Endothelial cell of umbilical vein (primary cell): Measurements from ENCODE around the gene SYT7. TPM values are rescaled to one million over a fixed set of nuclear protein-coding genes. Genes with fewer than 3 reads are reported as not detected.

Experiments
- BruUV-seq: library from RNA; stranded (reverse); fragments of 400-500 nt; replicated peaks from 2 replicates; lab custom pipeline; 2021; lab: Mats Ljungman, UMichigan
- CTCF ChIA-PET: fragments of 300-600, 350-600 bp; sonication (Branson Sonifier 250); formaldehyde crosslinking; loops from one replicate; lab custom pipeline; 2021; ENCODE audit warnings: antibody characterized with exemption, inconsistent platforms; lab: Charles Lee
- POLR2A ChIA-PET: fragments of 300-600, 350-600 bp; sonication (Branson Sonifier 250); formaldehyde crosslinking; loops from one replicate; lab custom pipeline; 2021; ENCODE audit warnings: antibody characterized with exemption, inconsistent platforms; lab: Charles Lee
- DNase-seq: peaks from one replicate; pipeline ENCODE4 v3.0.0-alpha.2; 2011; ENCODE audit warnings: low read depth, low spot score
- FAIRE-seq: peaks from 2 replicates; lab custom pipeline; 2011; peaks lifted over from hg19 to GRCh38; lab: Jason Lieb, UNC
- H2AFZ ChIP-seq: 2 replicates; pipeline ENCODE4 v1.6.0; 2012; ENCODE audit warnings: low read depth, low read length, control low read depth, inconsistent platforms
- H3K27ac ChIP-seq: 2 replicates; pipeline ENCODE4 v1.5.1; 2011; ENCODE audit warnings: low read depth, mild to moderate bottlenecking, control low read depth, low read length, moderate library complexity; ENCODE audit not compliant: insufficient read depth
- H3K27me3 ChIP-seq, 2 experiments: 2 replicates each; pipeline versions ENCODE4 v1.6.0 to v1.6.1; 2011; ENCODE audit warnings: low read length in 2 of 2, mixed read lengths in 1 of 2; ENCODE audit not compliant: control insufficient read depth in 2 of 2, insufficient read depth in 2 of 2
- H3K36me3 ChIP-seq, 2 experiments: 2 replicates in 1 of 2; 3 replicates in 1 of 2; pipeline ENCODE4 v1.5.1; 2011; ENCODE audit warnings: low read length in 2 of 2, mild to moderate bottlenecking in 1 of 2, moderate library complexity in 1 of 2; ENCODE audit not compliant: control insufficient read depth in 2 of 2, insufficient read depth in 2 of 2; ENCODE audit errors: extremely low read depth in 1 of 2
- H3K4me1 ChIP-seq: 3 replicates; pipeline ENCODE4 v1.5.1; 2011; ENCODE audit warnings: mild to moderate bottlenecking, low read length; ENCODE audit not compliant: control insufficient read depth, insufficient read depth; ENCODE audit errors: extremely low read depth
- H3K4me2 ChIP-seq: 2 replicates; pipeline ENCODE4 v1.6.1; 2011; ENCODE audit warnings: low read length, control low read depth, mixed read lengths; ENCODE audit not compliant: insufficient read depth
- H3K4me3 ChIP-seq, 3 experiments: fragments of 200-600 bp in 1 of 3; sonication (generic), shearing (Covaris generic) in 1 of 3; replicated peaks in 1 of 3; 2 replicates each; pipeline ENCODE4 v1.5.1; 2011 to 2016; ENCODE audit warnings: control low read depth in 3 of 3, low read length in 3 of 3, mild to moderate bottlenecking in 2 of 3, inconsistent platforms in 1 of 3, low read depth in 1 of 3, moderate library complexity in 1 of 3; ENCODE audit not compliant: insufficient read depth in 1 of 3
- H3K79me2 ChIP-seq: 2 replicates; pipeline ENCODE4 v1.6.0; 2012; ENCODE audit warnings: low read length, inconsistent platforms; ENCODE audit not compliant: control insufficient read depth, insufficient read depth
- H3K9ac ChIP-seq: replicated peaks from 2 replicates; pipeline ENCODE3; 2011; ENCODE audit warnings: low read length, control low read depth; ENCODE audit not compliant: insufficient read depth; ENCODE audit errors: extremely low read depth
- H3K9me1 ChIP-seq: replicated peaks from 3 replicates; pipeline ENCODE4 v1.6.0; 2011; ENCODE audit warnings: mild to moderate bottlenecking, low read length; ENCODE audit not compliant: control insufficient read depth, insufficient read depth; ENCODE audit errors: extremely low read depth
- H3K9me3 ChIP-seq: replicated peaks from 2 replicates; pipeline ENCODE4 v1.5.1; 2012; ENCODE audit warnings: low read length, inconsistent platforms; ENCODE audit not compliant: control insufficient read depth, insufficient read depth
- H4K20me1 ChIP-seq: replicated peaks from 2 replicates; pipeline ENCODE3; 2011; ENCODE audit warnings: mild to moderate bottlenecking, low read length; ENCODE audit not compliant: control insufficient read depth, insufficient read depth; ENCODE audit errors: extremely low read depth
- EZH2 ChIP-seq: IDR thresholded peaks from 2 replicates; pipeline ENCODE4 v1.6.1; 2012; ENCODE audit warnings: borderline replicate concordance, low read depth, mild to moderate bottlenecking, moderate library complexity, low read length, inconsistent platforms; ENCODE audit not compliant: severe bottlenecking
- FOS ChIP-seq: IDR thresholded peaks from 2 replicates; pipeline ENCODE4 v1.6.1; 2011; ENCODE audit warnings: mild to moderate bottlenecking, low read length, moderate library complexity, borderline replicate concordance; ENCODE audit not compliant: insufficient read depth
- GATA2 ChIP-seq: IDR thresholded peaks from 2 replicates; pipeline ENCODE4 v1.7.0; 2011; ENCODE audit warnings: low read depth, mild to moderate bottlenecking, moderate library complexity, mixed read lengths, low read length; ENCODE audit not compliant: insufficient read length, insufficient read depth
- JUN ChIP-seq: IDR thresholded peaks from 2 replicates; pipeline ENCODE4 v1.6.1; 2011; ENCODE audit warnings: borderline replicate concordance, low read depth; ENCODE audit not compliant: insufficient read length, insufficient read depth
- MYC ChIP-seq: IDR thresholded peaks from one replicate; pipeline ENCODE4 v1.6.1; 2011; ENCODE audit warnings: mild to moderate bottlenecking, low read depth, low read length
- POLR2A ChIP-seq: IDR thresholded peaks from 2 replicates; pipeline ENCODE4 v1.6.1; 2012; ENCODE audit warnings: low read depth, mild to moderate bottlenecking, control low read depth, low read length
- dilution Hi-C: fragments of 300-500 bp; cut with MboI; formaldehyde crosslinking; loops from one replicate; pipeline ENCODE4 v1.15.0; 2019; ENCODE audit warnings: low sequenced_read_pairs; ENCODE audit not compliant: extremely low pct_ligation_motif_present
- intact Hi-C: fragments of 100-400 bp; cut with micrococcal nuclease; formaldehyde crosslinking; loops from one replicate; pipeline ENCODE4 v1.10.0; 2022
- polyA plus RNA-seq, 4 experiments: library from polyadenylated mRNA; depleted of rRNA in 3 of 4; stranded (reverse) in 3 of 4; unstranded in 1 of 4; fragments of >200 nt; gene quantifications; 2 replicates each; pipeline versions ENCODE4 v1.2.1 to v1.2.3, GENCODE V29; 2011 to 2012; ENCODE audit warnings: missing spikeins in 1 of 4
- total RNA-seq: library from RNA; stranded (reverse); gene quantifications from 2 replicates; pipeline ENCODE4 v1.2.3, GENCODE V29; 2021
- TF ChIP-seq, protein P1 (sequence below), 2 donors: IDR thresholded peaks; 1 replicate in 1 of 2; 2 replicates in 1 of 2; pipeline ENCODE4 v1.5.1; 2011; ENCODE audit warnings: low read length in 2 of 2, mild to moderate bottlenecking in 2 of 2, moderate library complexity in 2 of 2, control low read depth in 1 of 2, inconsistent platforms in 1 of 2, low read depth in 1 of 2; ENCODE audit not compliant: insufficient read depth in 1 of 2; ENCODE audit errors: extremely low read depth in 1 of 2
- TF ChIP-seq, protein P2 (sequence below): IDR thresholded peaks from 2 replicates; pipeline ENCODE4 v1.6.1; 2011; ENCODE audit not compliant: insufficient read depth, insufficient read length

Gene SYT7
- total and polyA plus RNA-seq, 2 donors (not counting 3 experiments of a cell fraction or from before 2014, with no cell fraction given) = 0.08 to 0.55 TPM

DNA sequence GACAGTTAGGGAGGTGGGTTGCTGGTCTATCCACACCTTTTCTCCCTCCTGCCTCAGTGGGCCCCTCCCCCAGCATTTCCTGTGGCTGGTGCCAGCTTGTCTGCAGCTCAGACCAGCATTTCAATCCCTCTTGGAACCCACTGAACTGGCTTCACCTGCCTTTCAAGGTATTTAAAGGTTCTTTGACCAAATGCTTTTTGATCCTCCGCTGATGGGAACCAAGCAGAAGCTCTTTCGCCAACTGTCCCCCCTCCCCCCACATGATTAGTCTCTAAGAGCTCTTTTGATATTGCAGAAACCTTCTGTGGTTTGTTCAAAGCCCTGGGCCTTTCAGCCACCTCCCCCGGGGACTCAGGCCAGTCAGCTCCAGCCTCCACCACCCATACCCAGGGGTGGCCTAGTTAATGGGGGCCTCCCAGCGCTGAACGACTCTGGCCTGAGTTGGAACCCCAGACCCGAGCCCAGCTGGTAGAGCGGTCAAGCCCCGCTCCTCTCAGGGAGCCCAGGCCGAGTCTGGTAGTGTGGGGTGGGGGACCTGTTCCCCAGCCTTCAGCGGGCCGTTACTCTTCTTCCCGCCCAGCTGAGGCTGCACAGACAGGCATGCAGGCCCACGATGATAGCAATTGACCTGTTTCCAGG, 6.0 kb upstream of the SYT7 start:
- no peak for DNase-seq
- Histone ChIP-seq H3K9me3 (no peaks in the 10 kb centered on the region), H3K79me2 (no peaks in the 10 kb centered on the region), H3K27ac (no peak overlapping the region), H3K27me3 (peaks cover 23 to 30% of the 10 kb centered on the region in 2 experiments), H3K9ac (no peak overlapping the region), H3K4me1 (no peaks in the 10 kb centered on the region), H4K20me1 (no peaks in the 10 kb centered on the region), H3K36me3 (no peaks in the 10 kb centered on the region), H3K9me1 (no peaks in the 10 kb centered on the region), H3K4me3 (no peak overlapping the region), H3K4me2 (no peak overlapping the region), H2AFZ (no peak overlapping the region)
- ChIA-PET CTCF (interaction anchor here (0.6 to 3.3 kb wide), 3 partner anchors 19 to 104 kb away, joined by 3 to 10 read pairs (median 4); no protein-coding TSS in a partner anchor), POLR2A (no interaction called here)
- TF ChIP-seq, protein P1, sequence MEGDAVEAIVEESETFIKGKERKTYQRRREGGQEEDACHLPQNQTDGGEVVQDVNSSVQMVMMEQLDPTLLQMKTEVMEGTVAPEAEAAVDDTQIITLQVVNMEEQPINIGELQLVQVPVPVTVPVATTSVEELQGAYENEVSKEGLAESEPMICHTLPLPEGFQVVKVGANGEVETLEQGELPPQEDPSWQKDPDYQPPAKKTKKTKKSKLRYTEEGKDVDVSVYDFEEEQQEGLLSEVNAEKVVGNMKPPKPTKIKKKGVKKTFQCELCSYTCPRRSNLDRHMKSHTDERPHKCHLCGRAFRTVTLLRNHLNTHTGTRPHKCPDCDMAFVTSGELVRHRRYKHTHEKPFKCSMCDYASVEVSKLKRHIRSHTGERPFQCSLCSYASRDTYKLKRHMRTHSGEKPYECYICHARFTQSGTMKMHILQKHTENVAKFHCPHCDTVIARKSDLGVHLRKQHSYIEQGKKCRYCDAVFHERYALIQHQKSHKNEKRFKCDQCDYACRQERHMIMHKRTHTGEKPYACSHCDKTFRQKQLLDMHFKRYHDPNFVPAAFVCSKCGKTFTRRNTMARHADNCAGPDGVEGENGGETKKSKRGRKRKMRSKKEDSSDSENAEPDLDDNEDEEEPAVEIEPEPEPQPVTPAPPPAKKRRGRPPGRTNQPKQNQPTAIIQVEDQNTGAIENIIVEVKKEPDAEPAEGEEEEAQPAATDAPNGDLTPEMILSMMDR (IDR thresholded peaks at IDR 0.05; ENCODE audit: extremely low read depth in 1 of 2, insufficient read depth in 1 of 2, low read depth in 1 of 2, low read length in 2 of 2) = no peak
- TF ChIP-seq POLR2A = no peak
- no peak for TF ChIP-seq JUN
- no peak for TF ChIP-seq MYC
- no peak for TF ChIP-seq EZH2
- TF ChIP-seq GATA2 = no peak
- no peak for TF ChIP-seq FOS
- TF ChIP-seq, protein P2, sequence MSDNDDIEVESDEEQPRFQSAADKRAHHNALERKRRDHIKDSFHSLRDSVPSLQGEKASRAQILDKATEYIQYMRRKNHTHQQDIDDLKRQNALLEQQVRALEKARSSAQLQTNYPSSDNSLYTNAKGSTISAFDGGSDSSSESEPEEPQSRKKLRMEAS = no peak
- intact Hi-C loops (no loop called here), dilution Hi-C loops (no loop called here)
- no peak for FAIRE-seq
- BruUV-seq = no TSS peak
